K562 (cell line): ENCODE data around the gene NECTIN2. TPM values are rescaled to one million over a fixed set of nuclear protein-coding genes. Genes with fewer than 3 reads are reported as not detected.
A peak's percentile ranks its signal among the peaks of the same experiment; 100 is the strongest.

Experiments used
- ATAC-seq: fragments of 200-7000 bp; cut with Tn5 transposase; 3 replicates; pipeline ENCODE4 v1.9.1; 2020; ENCODE audit warnings: moderate library complexity
- BruUV-seq: library from RNA; stranded (reverse); fragments of 400-500 nt; replicated peaks from 2 replicates; lab custom pipeline; 2021; lab: Mats Ljungman, UMichigan
- CTCF ChIA-PET: fragments of 300-600 bp; formaldehyde crosslinking; extraction: SDS; loops from one replicate; lab custom pipeline; 2021; ENCODE audit warnings: low intra/inter-chr PET ratio; lab: Yijun Ruan, JAX
- POLR2A ChIA-PET: fragments of 300-600, 350-650 bp; sonication (Branson Sonifier 250); formaldehyde crosslinking; extraction: SDS; loops from one replicate; lab custom pipeline; 2021; ENCODE audit warnings: antibody characterized with exemption, inconsistent platforms; lab: Yijun Ruan, JAX
- DNase-seq, 4 experiments: peaks; one replicate each; pipeline versions ENCODE4 v3.0.0 to v3.0.0-alpha.2; 2011 to 2018; ENCODE audit warnings: low spot score in 3 of 4, mixed read lengths in 3 of 4; ENCODE audit errors: extremely low read depth in 1 of 4
- FAIRE-seq: peaks from 2 replicates; lab custom pipeline; 2011; peaks lifted over from hg19 to GRCh38; lab: Jason Lieb, UNC
- H2AFZ ChIP-seq: 2 replicates; pipeline ENCODE4 v1.6.0; 2011; ENCODE audit warnings: low read depth, low read length, control low read depth, inconsistent platforms
- H3K27ac ChIP-seq: fragments of 200-600 bp; 3 replicates; pipeline ENCODE4 v1.8.0; 2011; ENCODE audit warnings: low read depth, mild to moderate bottlenecking, control low read depth, inconsistent platforms, low read length, moderate library complexity, mixed read lengths; ENCODE audit errors: extremely low read depth
- H3K27me3 ChIP-seq, 2 experiments: fragments of 300-600 bp in 1 of 2; 2 replicates in 1 of 2; 3 replicates in 1 of 2; pipeline versions ENCODE4 v1.6.0 to v1.8.0; 2011; ENCODE audit warnings: inconsistent platforms in 2 of 2, low read length in 2 of 2, mild to moderate bottlenecking in 1 of 2, mixed read lengths in 1 of 2, moderate library complexity in 1 of 2; ENCODE audit not compliant: control insufficient read depth in 2 of 2, insufficient read depth in 2 of 2
- H3K36me3 ChIP-seq: fragments of 300-600 bp; 3 replicates; pipeline ENCODE4 v1.8.0; 2011; ENCODE audit warnings: mild to moderate bottlenecking, low read length, inconsistent platforms; ENCODE audit not compliant: control insufficient read depth, insufficient read depth
- H3K4me1 ChIP-seq, 2 experiments: fragments of 200-600 bp in 1 of 2; replicated peaks in 1 of 2; 2 replicates in 1 of 2; 3 replicates in 1 of 2; pipeline versions ENCODE4 v1.5.1 to v1.8.0; 2011; ENCODE audit warnings: inconsistent platforms in 2 of 2, low read length in 2 of 2, mild to moderate bottlenecking in 1 of 2, mixed read lengths in 1 of 2, moderate library complexity in 1 of 2; ENCODE audit not compliant: control insufficient read depth in 2 of 2, insufficient read depth in 2 of 2
- H3K4me2 ChIP-seq: 2 replicates; pipeline ENCODE4 v1.6.1; 2011; ENCODE audit warnings: low read length, control low read depth, inconsistent platforms, mixed read lengths; ENCODE audit not compliant: insufficient read depth
- H3K4me3 ChIP-seq: fragments of 200-600 bp; sonication (generic), shearing (Covaris generic); 2 replicates; pipeline ENCODE4 v1.5.1; 2016; ENCODE audit warnings: control low read depth, inconsistent platforms
- H3K79me2 ChIP-seq: fragments of 200-600 bp; 3 replicates; pipeline ENCODE4 v1.8.0; 2011; ENCODE audit warnings: low read length, inconsistent platforms; ENCODE audit not compliant: control insufficient read depth, insufficient read depth
- H3K9ac ChIP-seq, 2 experiments: 2 replicates each; pipeline versions ENCODE4 v1.6.0 to v1.6.1; 2011; ENCODE audit warnings: low read depth in 2 of 2, low read length in 2 of 2, control low read depth in 1 of 2, inconsistent platforms in 1 of 2, mild to moderate bottlenecking in 1 of 2, mixed read lengths in 1 of 2; ENCODE audit not compliant: insufficient read depth in 1 of 2
- H3K9me1 ChIP-seq: one replicate; pipeline ENCODE4 v1.6.0; 2011; ENCODE audit warnings: inconsistent platforms, mild to moderate bottlenecking, low read length, moderate library complexity; ENCODE audit not compliant: control insufficient read depth, insufficient read depth
- H3K9me3 ChIP-seq: replicated peaks from 2 replicates; pipeline ENCODE4 v1.5.1; 2011; ENCODE audit warnings: low read depth, low read length, inconsistent platforms; ENCODE audit not compliant: control insufficient read depth, insufficient read depth
- H4K20me1 ChIP-seq: replicated peaks from 2 replicates; pipeline ENCODE4 v1.6.1; 2011; ENCODE audit warnings: low read length, inconsistent platforms, mixed read lengths; ENCODE audit not compliant: control insufficient read depth, insufficient read depth
- ATF1 ChIP-seq, 2 experiments: fragments of 450-650 bp in 1 of 2; IDR thresholded peaks; 2 replicates each; pipeline ENCODE4 v1.6.1; 2016; ENCODE audit warnings: missing compliant biosample characterization in 1 of 2, missing genetic modification characterization in 1 of 2
- HNRNPH1 ChIP-seq: fragments of 200-400 bp; formaldehyde crosslinking; optimal IDR thresholded peaks from 2 replicates; pipeline ENCODE3; 2017; ENCODE audit warnings: low read depth, mild to moderate bottlenecking, low read length, moderate library complexity
- KDM1A ChIP-seq, 2 experiments: fragments of 450-650 bp; IDR thresholded peaks; 2 replicates each; pipeline ENCODE4 v1.6.1; 2016; ENCODE audit warnings: mild to moderate bottlenecking in 2 of 2
- NFRKB ChIP-seq: fragments of 450-650 bp; IDR thresholded peaks from 2 replicates; pipeline ENCODE4 v1.6.1; 2016; ENCODE audit warnings: low read depth
- PHF21A ChIP-seq: fragments of 450-650 bp; IDR thresholded peaks from 2 replicates; pipeline ENCODE4 v1.6.1; 2017; ENCODE audit warnings: low read depth, borderline replicate concordance
- RUNX1 ChIP-seq: sonication (generic); IDR thresholded peaks from 2 replicates; pipeline ENCODE4 v1.6.1; 2016; ENCODE audit warnings: antibody characterized with exemption, low read depth
- SMAD1 ChIP-seq: fragments of 150-350 bp; IDR thresholded peaks from 2 replicates; pipeline ENCODE4 v1.6.1; 2014; ENCODE audit warnings: low read length, low read depth; ENCODE audit not compliant: partially characterized antibody
- SMARCA4 ChIP-seq: fragments of 450-650 bp; IDR thresholded peaks from 2 replicates; pipeline ENCODE4 v1.6.1; 2016
- SP1 ChIP-seq: sonication (generic); formaldehyde crosslinking; IDR thresholded peaks from 2 replicates; pipeline ENCODE4 v1.8.1; 2022; ENCODE audit warnings: mild to moderate bottlenecking, missing genetic modification reagents
- TFAP4 ChIP-seq: sonication (generic); formaldehyde crosslinking; IDR thresholded peaks from 2 replicates; pipeline ENCODE4 v1.8.0; 2022; ENCODE audit warnings: missing genetic modification reagents, mild to moderate bottlenecking, moderate library complexity, borderline replicate concordance
- ZBTB40 ChIP-seq, 2 experiments: fragments of 450-650 bp in 1 of 2; sonication (generic) in 1 of 2; formaldehyde crosslinking in 1 of 2; IDR thresholded peaks; 2 replicates each; pipeline versions ENCODE4 v1.7.1 to v1.9.0; 2016 to 2022; ENCODE audit warnings: inconsistent platforms in 1 of 2, mild to moderate bottlenecking in 1 of 2, missing genetic modification reagents in 1 of 2
- ZBTB7A ChIP-seq: IDR thresholded peaks from 2 replicates; pipeline ENCODE4 v1.6.1; 2011; ENCODE audit warnings: low read depth, mild to moderate bottlenecking, low read length, moderate library complexity, borderline replicate concordance; ENCODE audit not compliant: control insufficient read depth
- WGBS: fragments of 100-300 bp; shearing (Covaris generic); methylation state at CpG from one replicate; pipeline ENCODE4 v1.1.6; 2016; ENCODE audit warnings: low coverage, mixed read lengths; ENCODE audit not compliant: insufficient coverage; ENCODE audit errors: missing lambda C conversion rate; 5-methylcytosine and 5-hydroxymethylcytosine counted together
- in situ Hi-C: fragments of 300-500 bp; cut with MboI; formaldehyde crosslinking; loops from 4 replicates; pipeline ENCODE4 v1.15.0; 2018; ENCODE audit warnings: inconsistent platforms, mixed read lengths
- intact Hi-C: fragments of 100-400 bp; cut with micrococcal nuclease; formaldehyde crosslinking; loops from 2 replicates; pipeline ENCODE4 v1.14.2; 2022
- polyA plus RNA-seq, 8 experiments: library from polyadenylated mRNA; depleted of rRNA in 4 of 8; stranded (reverse) in 5 of 8; unstranded in 3 of 8; fragments of >200 nt; fragmentation: Nextera tagmentation in 2 of 8; fragmentation: Illumina TruSeq in 1 of 8; extraction: Ambion mirVana in 2 of 8; extraction: Trizol in 1 of 8; gene quantifications; 2 replicates each; pipeline versions ENCODE4 v1.2.1 to v1.2.3, GENCODE V29; 2011 to 2014; ENCODE audit warnings: inconsistent platforms in 1 of 8, missing spikeins in 1 of 8
- total RNA-seq, 7 experiments: library from RNA; depleted of rRNA in 6 of 7; stranded (reverse); fragments of >200 nt in 6 of 7; fragmentation: Illumina TruSeq in 2 of 7; extraction: Trizol in 2 of 7; gene quantifications; 2 replicates each; pipeline versions ENCODE4 v1.2.1 to v1.2.3, GENCODE V29; 2011 to 2021; ENCODE audit warnings: low replicate concordance in 1 of 7

The NECTIN2 gene
- total and polyA plus RNA-seq, 9 of the 15 experiments (the other 6 are each of a cell fraction or from before 2014, with no cell fraction given): 3.9 to 94.9 (median 34.9) TPM

GRCh38 chr19:44845286-44845611, 848 bp upstream of the NECTIN2 start:
- Histone ChIP-seq H2AFZ (peak overlapping the region; percentile 98), H3K9me1 (peaks cover 4% of the 10 kb centered on the region), H3K4me3 (peak overlapping the region; percentile 92), H3K79me2 (peaks cover 41% of the 10 kb centered on the region), H3K4me1 (peaks cover 32 to 58% of the 10 kb centered on the region in 2 experiments), H4K20me1 (peaks cover 13% of the 10 kb centered on the region), H3K4me2 (peak overlapping the region; percentile 93), H3K27me3 (no peaks in the 10 kb centered on the region), H3K36me3 (no peaks in the 10 kb centered on the region), H3K9me3 (no peaks in the 10 kb centered on the region), H3K27ac (peak overlapping the region; percentile 73), H3K9ac (peak overlapping the region; percentile 69 to 93; a peak in 3 of 4 replicates)
- ChIA-PET CTCF (interaction anchor here (0.7 to 2.8 kb wide), 11 partner anchors 37 to 333 kb away, joined by 3 to 26 read pairs (median 8); no protein-coding TSS in a partner anchor), POLR2A (interaction anchor here (0.5 to 1.0 kb wide), 2 partner anchors 60 to 74 kb away, joined by 3 read pairs; no protein-coding TSS in a partner anchor)
- DNase-seq (no peak), ATAC-seq (no peak), FAIRE-seq (no peak)
- WGBS: 0% methylated on average over 7 of the region's 12 CpGs
- intact Hi-C loops: loop anchor here (1.0 to 5.0 kb wide), 3 partner anchors 45 to 273 kb away; partner anchors contain the start of gene TOMM40
- BruUV-seq: no TSS peak
- in situ Hi-C loops: no loop called here
- no peak for TF ChIP-seq HNRNPH1
- TF ChIP-seq SMARCA4: 0 out of 2 replicates have a peak, but pooled peaks have one; percentile 7
- TF ChIP-seq ZBTB7A: peak; percentile 11; the same call in 1 of the 2 replicates
- no peak for TF ChIP-seq ZBTB40 (IDR thresholded peaks at IDR 0.05)
- TF ChIP-seq ZBTB40 (CRISPR knock-in tag; IDR thresholded peaks at IDR 0.05): no peak
- no peak for TF ChIP-seq PHF21A
- no peak for TF ChIP-seq SMAD1
- TF ChIP-seq KDM1A (IDR thresholded peaks at IDR 0.05): peak in 1 of 2 experiments; percentile 57; a peak in 2 of 4 replicates
- 0 out of 2 replicates have a peak, but pooled peaks have one; percentile 17 for TF ChIP-seq SP1 (CRISPR knock-in tag)
- TF ChIP-seq TFAP4 (CRISPR knock-in tag): no peak
- peak; percentile 27; the same call in 1 of the 2 replicates for TF ChIP-seq NFRKB
- TF ChIP-seq RUNX1: no peak
- no peak for TF ChIP-seq ATF1 (CRISPR knock-in tag; IDR thresholded peaks at IDR 0.05)
- peak; percentile 34; the same call in 1 of the 2 replicates for TF ChIP-seq ATF1 (tag; IDR thresholded peaks at IDR 0.05)
